Measurements from ENCODE around the gene CHST11.
A peak's percentile ranks its signal among the peaks of the same experiment; 100 is the strongest.

DNA sequence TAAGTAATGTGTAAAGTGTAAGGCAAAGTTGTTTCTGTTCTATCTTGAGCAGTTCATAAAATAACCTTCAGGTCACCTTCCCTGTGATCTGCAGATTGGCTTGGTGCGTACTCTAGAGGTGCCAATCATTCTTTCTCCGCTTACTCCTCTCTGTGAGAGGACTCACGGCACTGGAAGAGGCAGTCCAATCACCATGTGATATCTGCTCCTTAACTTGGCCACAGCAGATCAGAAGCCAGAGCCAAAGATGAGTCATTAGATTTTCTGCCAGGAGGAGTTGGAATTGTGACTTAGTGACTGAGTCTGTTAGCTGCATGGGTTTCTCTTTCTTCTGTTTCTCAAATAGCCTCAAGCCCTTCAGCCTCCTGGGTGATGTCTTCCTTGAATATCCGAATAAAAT is 335.8 kb downstream of the CHST11 start:
- no peak for TF ChIP-seq REST (IDR thresholded peaks at IDR 0.05; ENCODE audit: borderline replicate concordance)
- TF ChIP-seq REST (CRISPR knock-in tag; IDR thresholded peaks at IDR 0.05; ENCODE audit: low read depth): no peak
- TF ChIP-seq, protein P1, sequence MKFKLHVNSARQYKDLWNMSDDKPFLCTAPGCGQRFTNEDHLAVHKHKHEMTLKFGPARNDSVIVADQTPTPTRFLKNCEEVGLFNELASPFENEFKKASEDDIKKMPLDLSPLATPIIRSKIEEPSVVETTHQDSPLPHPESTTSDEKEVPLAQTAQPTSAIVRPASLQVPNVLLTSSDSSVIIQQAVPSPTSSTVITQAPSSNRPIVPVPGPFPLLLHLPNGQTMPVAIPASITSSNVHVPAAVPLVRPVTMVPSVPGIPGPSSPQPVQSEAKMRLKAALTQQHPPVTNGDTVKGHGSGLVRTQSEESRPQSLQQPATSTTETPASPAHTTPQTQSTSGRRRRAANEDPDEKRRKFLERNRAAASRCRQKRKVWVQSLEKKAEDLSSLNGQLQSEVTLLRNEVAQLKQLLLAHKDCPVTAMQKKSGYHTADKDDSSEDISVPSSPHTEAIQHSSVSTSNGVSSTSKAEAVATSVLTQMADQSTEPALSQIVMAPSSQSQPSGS (CRISPR knock-in tag; IDR thresholded peaks at IDR 0.05): no peak
- no peak for TF ChIP-seq ZNF174 (CRISPR knock-in tag; IDR thresholded peaks at IDR 0.05)
- no peak for TF ChIP-seq CTCF (IDR thresholded peaks at IDR 0.05 in 2 of 3, conservative IDR thresholded peaks at IDR 0.05 in 1 of 3; ENCODE audit: insufficient read depth in 2 of 3, low read depth in 1 of 3, low read length in 3 of 3)
- no peak for TF ChIP-seq MYNN (IDR thresholded peaks at IDR 0.05)
- no peak for TF ChIP-seq MYNN (CRISPR knock-in tag; IDR thresholded peaks at IDR 0.05)
- TF ChIP-seq ZBTB34 (CRISPR knock-in tag; IDR thresholded peaks at IDR 0.05): no peak
- TF ChIP-seq FOXP1 (CRISPR knock-in tag; IDR thresholded peaks at IDR 0.05): no peak
- no peak for TF ChIP-seq EP300 (IDR thresholded peaks at IDR 0.05; ENCODE audit: low read length)
- TF ChIP-seq, protein P2, sequence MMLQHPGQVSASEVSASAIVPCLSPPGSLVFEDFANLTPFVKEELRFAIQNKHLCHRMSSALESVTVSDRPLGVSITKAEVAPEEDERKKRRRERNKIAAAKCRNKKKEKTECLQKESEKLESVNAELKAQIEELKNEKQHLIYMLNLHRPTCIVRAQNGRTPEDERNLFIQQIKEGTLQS (IDR thresholded peaks at IDR 0.05): peak; percentile 63
- TF ChIP-seq, protein P2 (CRISPR knock-in tag; conservative IDR thresholded peaks at IDR 0.05): no peak
- TF ChIP-seq, protein P3, sequence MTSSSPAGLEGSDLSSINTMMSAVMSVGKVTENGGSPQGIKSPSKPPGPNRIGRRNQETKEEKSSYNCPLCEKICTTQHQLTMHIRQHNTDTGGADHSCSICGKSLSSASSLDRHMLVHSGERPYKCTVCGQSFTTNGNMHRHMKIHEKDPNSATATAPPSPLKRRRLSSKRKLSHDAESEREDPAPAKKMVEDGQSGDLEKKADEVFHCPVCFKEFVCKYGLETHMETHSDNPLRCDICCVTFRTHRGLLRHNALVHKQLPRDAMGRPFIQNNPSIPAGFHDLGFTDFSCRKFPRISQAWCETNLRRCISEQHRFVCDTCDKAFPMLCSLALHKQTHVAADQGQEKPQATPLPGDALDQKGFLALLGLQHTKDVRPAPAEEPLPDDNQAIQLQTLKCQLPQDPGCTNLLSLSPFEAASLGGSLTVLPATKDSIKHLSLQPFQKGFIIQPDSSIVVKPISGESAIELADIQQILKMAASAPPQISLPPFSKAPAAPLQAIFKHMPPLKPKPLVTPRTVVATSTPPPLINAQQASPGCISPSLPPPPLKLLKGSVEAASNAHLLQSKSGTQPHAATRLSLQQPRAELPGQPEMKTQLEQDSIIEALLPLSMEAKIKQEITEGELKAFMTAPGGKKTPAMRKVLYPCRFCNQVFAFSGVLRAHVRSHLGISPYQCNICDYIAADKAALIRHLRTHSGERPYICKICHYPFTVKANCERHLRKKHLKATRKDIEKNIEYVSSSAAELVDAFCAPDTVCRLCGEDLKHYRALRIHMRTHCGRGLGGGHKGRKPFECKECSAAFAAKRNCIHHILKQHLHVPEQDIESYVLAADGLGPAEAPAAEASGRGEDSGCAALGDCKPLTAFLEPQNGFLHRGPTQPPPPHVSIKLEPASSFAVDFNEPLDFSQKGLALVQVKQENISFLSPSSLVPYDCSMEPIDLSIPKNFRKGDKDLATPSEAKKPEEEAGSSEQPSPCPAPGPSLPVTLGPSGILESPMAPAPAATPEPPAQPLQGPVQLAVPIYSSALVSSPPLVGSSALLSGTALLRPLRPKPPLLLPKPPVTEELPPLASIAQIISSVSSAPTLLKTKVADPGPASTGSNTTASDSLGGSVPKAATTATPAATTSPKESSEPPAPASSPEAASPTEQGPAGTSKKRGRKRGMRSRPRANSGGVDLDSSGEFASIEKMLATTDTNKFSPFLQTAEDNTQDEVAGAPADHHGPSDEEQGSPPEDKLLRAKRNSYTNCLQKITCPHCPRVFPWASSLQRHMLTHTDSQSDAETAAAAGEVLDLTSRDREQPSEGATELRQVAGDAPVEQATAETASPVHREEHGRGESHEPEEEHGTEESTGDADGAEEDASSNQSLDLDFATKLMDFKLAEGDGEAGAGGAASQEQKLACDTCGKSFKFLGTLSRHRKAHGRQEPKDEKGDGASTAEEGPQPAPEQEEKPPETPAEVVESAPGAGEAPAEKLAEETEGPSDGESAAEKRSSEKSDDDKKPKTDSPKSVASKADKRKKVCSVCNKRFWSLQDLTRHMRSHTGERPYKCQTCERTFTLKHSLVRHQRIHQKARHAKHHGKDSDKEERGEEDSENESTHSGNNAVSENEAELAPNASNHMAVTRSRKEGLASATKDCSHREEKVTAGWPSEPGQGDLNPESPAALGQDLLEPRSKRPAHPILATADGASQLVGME (CRISPR knock-in tag; IDR thresholded peaks at IDR 0.05): no peak
